A673 (cell line): ENCODE measurements around the gene NUDT17.

ENCODE experiments used
- EZH2 ChIP-seq: fragments of 200-600 bp; sonication (generic); IDR thresholded peaks from 2 replicates; pipeline ENCODE4 v1.6.1; 2017; ENCODE audit warnings: borderline replicate concordance, low read depth, mild to moderate bottlenecking, mixed read lengths, antibody characterized with exemption, low read length; ENCODE audit not compliant: poor library complexity, severe bottlenecking
- TF ChIP-seq, protein P1 (sequence below): fragments of 300-800, 200-600 bp; sonication (generic); conservative IDR thresholded peaks from 2 replicates; pipeline ENCODE4 v1.5.1; 2017; ENCODE audit warnings: low read depth, mild to moderate bottlenecking, antibody characterized with exemption, low read length, moderate library complexity, mixed read lengths

DNA sequence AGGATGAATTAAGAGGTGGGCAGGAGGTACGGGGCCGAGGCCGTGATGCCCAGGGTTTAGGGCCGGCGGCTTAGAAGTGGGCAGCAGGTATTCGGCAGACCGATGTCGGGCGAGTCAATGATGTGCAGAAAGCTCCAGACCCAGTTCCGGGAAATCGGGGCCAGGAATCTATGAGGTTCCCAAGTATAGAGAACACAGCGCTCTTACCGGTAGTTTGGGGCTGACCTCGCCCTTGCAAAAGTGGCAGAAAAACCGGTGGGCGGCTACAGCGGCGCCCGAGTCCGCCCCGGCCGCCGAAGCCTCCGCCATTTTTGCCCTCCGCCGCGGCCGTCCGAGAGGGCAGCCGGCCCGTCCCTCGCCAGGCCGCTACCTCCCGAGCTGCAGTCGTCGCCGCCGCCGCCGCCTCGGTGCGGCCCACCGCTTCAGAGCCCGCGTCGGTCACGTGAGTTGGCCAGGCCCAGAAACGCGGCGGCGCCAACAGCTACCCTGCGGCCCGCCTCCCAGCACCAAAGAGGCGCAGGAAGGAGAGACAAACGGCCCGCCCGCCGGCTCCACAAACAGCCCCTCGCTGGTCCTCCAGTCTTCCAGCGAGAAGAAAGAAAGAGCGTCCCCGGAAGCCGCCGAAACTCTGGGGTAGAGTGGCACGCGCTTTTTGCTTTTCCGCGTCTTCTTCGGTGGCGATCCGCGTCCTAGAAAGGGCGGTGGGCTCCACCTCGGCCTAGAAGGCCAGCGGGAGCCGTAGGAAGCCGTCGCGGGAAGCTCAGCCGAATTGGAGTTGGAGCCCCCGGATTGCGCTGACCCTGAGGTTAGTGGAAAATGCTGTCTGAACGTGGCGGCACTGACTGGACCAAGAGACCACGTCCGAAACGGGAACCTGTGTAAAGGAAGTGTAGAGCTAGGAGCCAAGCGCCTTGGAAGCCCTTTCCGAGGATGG lies 21.6 kb upstream of the NUDT17 start, which contains the start of the genes POLR3C and RNF115:
- TF ChIP-seq, protein P1, sequence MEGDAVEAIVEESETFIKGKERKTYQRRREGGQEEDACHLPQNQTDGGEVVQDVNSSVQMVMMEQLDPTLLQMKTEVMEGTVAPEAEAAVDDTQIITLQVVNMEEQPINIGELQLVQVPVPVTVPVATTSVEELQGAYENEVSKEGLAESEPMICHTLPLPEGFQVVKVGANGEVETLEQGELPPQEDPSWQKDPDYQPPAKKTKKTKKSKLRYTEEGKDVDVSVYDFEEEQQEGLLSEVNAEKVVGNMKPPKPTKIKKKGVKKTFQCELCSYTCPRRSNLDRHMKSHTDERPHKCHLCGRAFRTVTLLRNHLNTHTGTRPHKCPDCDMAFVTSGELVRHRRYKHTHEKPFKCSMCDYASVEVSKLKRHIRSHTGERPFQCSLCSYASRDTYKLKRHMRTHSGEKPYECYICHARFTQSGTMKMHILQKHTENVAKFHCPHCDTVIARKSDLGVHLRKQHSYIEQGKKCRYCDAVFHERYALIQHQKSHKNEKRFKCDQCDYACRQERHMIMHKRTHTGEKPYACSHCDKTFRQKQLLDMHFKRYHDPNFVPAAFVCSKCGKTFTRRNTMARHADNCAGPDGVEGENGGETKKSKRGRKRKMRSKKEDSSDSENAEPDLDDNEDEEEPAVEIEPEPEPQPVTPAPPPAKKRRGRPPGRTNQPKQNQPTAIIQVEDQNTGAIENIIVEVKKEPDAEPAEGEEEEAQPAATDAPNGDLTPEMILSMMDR = no peak
- TF ChIP-seq EZH2 = no peak
